Breast epithelium (tissue), 4 donors: ENCODE data around the gene NOL6. TPM values are rescaled to one million over a fixed set of nuclear protein-coding genes. Genes with fewer than 3 reads are reported as not detected.
A peak's percentile ranks its signal among the peaks of the same experiment; 100 is the strongest.

Experiments
- DNase-seq, 2 donors: peaks; one replicate each; pipeline ENCODE4 v3.0.0-alpha.2; 2019; ENCODE audit warnings: low spot score in 2 of 2
- H3K27ac ChIP-seq, 2 donors: fragments of 200-600 bp; sonication (generic) in 1 of 2; one replicate each; pipeline ENCODE4 v1.5.1; 2016 to 2019; ENCODE audit warnings: mild to moderate bottlenecking in 1 of 2
- H3K27me3 ChIP-seq, 2 donors: fragments of 200-600 bp; sonication (generic) in 1 of 2; one replicate each; pipeline versions ENCODE4 v1.5.1 to v1.6.0; 2017 to 2019; ENCODE audit warnings: control low read depth in 1 of 2, mild to moderate bottlenecking in 1 of 2
- H3K36me3 ChIP-seq: fragments of 200-600 bp; one replicate; pipeline ENCODE4 v1.5.1; 2019
- H3K4me1 ChIP-seq, 2 donors: fragments of 200-600 bp; sonication (generic); one replicate each; pipeline ENCODE4 v1.5.1; 2016 to 2019; ENCODE audit warnings: control low read depth in 1 of 2
- H3K4me3 ChIP-seq, 3 donors: fragments of 200-600 bp; sonication (generic); 1 replicate in 2 of 3; 2 replicates in 1 of 3; pipeline ENCODE4 v1.5.1; 2016 to 2019; ENCODE audit warnings: mild to moderate bottlenecking in 3 of 3, moderate library complexity in 2 of 3
- H3K9me3 ChIP-seq, 2 donors: fragments of 200-600 bp; sonication (generic) in 1 of 2; one replicate each; pipeline ENCODE4 v1.5.1; 2016 to 2019; ENCODE audit warnings: control low read depth in 1 of 2
- POLR2A ChIP-seq: fragments of 450-650 bp; IDR thresholded peaks from one replicate; pipeline ENCODE4 v1.6.1; 2016; ENCODE audit warnings: antibody characterized with exemption, mild to moderate bottlenecking, moderate library complexity
- POLR2AphosphoS5 ChIP-seq, 3 donors: sonication (generic); formaldehyde crosslinking; IDR thresholded peaks; one replicate each; pipeline ENCODE4 v1.6.1; 2017; ENCODE audit warnings: antibody characterized with exemption in 3 of 3
- intact Hi-C: fragments of 100-400 bp; cut with DNase I; formaldehyde crosslinking; loops from one replicate; pipeline ENCODE4 v1.15.1; 2023; ENCODE audit warnings: low total_unique reads
- total RNA-seq, 3 donors: library from RNA; depleted of rRNA; stranded (reverse); fragments of >200 nt; gene quantifications; one replicate each; pipeline ENCODE4 v1.1.0, GENCODE V29; 2016
- TF ChIP-seq, protein P1 (sequence below), 3 donors: fragments of 450-650 bp; IDR thresholded peaks; one replicate each; pipeline ENCODE4 v1.5.1; 2016 to 2017; ENCODE audit warnings: antibody characterized with exemption in 3 of 3, mild to moderate bottlenecking in 3 of 3, moderate library complexity in 3 of 3

Gene NOL6
- total RNA-seq, 3 donors from 2014 or later: 14.2 to 23.9 (median 22.3) TPM

GRCh38 chr9:33452828-33453271 is 20.9 kb downstream of the NOL6 start:
- H3K27me3 ChIP-seq: no peaks in the 10 kb centered on the region
- TF ChIP-seq, protein P1, sequence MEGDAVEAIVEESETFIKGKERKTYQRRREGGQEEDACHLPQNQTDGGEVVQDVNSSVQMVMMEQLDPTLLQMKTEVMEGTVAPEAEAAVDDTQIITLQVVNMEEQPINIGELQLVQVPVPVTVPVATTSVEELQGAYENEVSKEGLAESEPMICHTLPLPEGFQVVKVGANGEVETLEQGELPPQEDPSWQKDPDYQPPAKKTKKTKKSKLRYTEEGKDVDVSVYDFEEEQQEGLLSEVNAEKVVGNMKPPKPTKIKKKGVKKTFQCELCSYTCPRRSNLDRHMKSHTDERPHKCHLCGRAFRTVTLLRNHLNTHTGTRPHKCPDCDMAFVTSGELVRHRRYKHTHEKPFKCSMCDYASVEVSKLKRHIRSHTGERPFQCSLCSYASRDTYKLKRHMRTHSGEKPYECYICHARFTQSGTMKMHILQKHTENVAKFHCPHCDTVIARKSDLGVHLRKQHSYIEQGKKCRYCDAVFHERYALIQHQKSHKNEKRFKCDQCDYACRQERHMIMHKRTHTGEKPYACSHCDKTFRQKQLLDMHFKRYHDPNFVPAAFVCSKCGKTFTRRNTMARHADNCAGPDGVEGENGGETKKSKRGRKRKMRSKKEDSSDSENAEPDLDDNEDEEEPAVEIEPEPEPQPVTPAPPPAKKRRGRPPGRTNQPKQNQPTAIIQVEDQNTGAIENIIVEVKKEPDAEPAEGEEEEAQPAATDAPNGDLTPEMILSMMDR (IDR thresholded peaks at IDR 0.05): peak; percentile 10 to 53 (median 37)
- TF ChIP-seq POLR2A: no peak
- H3K4me3 ChIP-seq: no peak overlapping the region
- no peaks in the 10 kb centered on the region for H3K9me3 ChIP-seq
- H3K4me1 ChIP-seq: no peaks in the 10 kb centered on the region
- intact Hi-C loops: no loop called here
- H3K36me3 ChIP-seq: no peaks in the 10 kb centered on the region
- DNase-seq: peak; percentile 57 to 60
- H3K27ac ChIP-seq: no peak overlapping the region

GRCh38 chr9:33450621-33451146 is 23.0 kb downstream of the NOL6 start:
- Histone ChIP-seq H3K4me1 (peaks cover 5 to 7% of the 10 kb centered on the region in 2 donors), H3K27ac (no peak overlapping the region), H3K4me3 (no peak overlapping the region), H3K9me3 (no peaks in the 10 kb centered on the region), H3K27me3 (no peaks in the 10 kb centered on the region), H3K36me3 (no peaks in the 10 kb centered on the region)
- no peak for DNase-seq
- intact Hi-C loops: no loop called here
- TF ChIP-seq POLR2A: no peak
- TF ChIP-seq, protein P1 (IDR thresholded peaks at IDR 0.05): no peak
- TF ChIP-seq POLR2AphosphoS5 (IDR thresholded peaks at IDR 0.05): no peak

- Histone ChIP-seq H3K4me3 (no peak overlapping the region), H3K4me1 (peaks cover 5 to 13% of the 10 kb centered on the region in 2 donors), H3K27ac (no peak overlapping the region), H3K36me3 (no peaks in the 10 kb centered on the region), H3K9me3 (no peaks in the 10 kb centered on the region), H3K27me3 (no peaks in the 10 kb centered on the region)
- TF ChIP-seq POLR2A (no peak), POLR2AphosphoS5 (IDR thresholded peaks at IDR 0.05) (no peak)
- TF ChIP-seq, protein P1 (IDR thresholded peaks at IDR 0.05): no peak
- no peak for DNase-seq
- intact Hi-C loops: no loop called here
These were observed 24.0 kb downstream of the NOL6 start for GRCh38 chr9:33449715-33450114.

DNA sequence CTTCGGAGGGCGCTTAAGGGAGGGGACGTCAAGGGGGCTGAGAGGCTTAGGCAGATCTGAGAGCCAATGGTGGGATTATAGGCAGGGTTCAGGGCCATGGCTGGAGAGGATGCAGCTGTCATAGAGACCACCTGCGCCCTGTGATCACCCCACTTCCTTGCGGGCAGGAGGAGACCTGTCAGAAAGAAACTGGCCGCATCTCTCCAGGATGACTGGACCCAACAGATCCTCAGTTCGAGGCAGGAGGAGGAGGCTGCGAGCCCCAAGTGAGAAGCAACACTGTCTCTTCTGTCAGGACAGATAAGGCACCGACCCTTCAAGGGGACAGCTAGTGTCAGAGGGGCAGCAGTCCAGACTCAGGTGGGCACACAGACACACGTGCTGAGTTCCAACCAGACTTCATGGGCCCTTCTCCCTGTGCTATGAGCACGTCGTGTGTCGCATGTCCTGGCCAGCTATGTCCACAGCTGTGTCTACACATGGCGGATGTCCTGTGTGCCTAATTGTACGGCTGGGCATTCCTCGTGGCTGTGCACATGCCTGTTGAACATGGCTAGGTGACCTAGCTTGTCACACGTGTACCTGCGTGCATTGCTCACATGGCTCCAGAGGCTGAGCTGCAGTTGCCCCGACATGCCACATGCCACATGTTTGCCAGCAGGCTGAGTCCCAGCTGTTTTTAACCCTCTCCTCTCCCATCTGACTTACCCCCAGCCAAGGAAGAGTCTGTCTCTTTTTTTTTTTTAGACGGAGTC is 25.7 kb downstream of the NOL6 start:
- Histone ChIP-seq H3K4me3 (peak overlapping the region; percentile 39 to 79 (median 56)), H3K4me1 (peaks cover 5 to 13% of the 10 kb centered on the region in 2 donors), H3K36me3 (no peaks in the 10 kb centered on the region), H3K9me3 (no peaks in the 10 kb centered on the region), H3K27me3 (no peaks in the 10 kb centered on the region), H3K27ac (peak overlapping the region; percentile 71 to 78)
- DNase-seq: no peak
- intact Hi-C loops: no loop called here
- TF ChIP-seq, protein P1 (IDR thresholded peaks at IDR 0.05): no peak
- TF ChIP-seq POLR2A (no peak), POLR2AphosphoS5 (IDR thresholded peaks at IDR 0.05) (no peak)
